ENCODE results near the gene LYSMD1. TPM values are rescaled to one million over a fixed set of nuclear protein-coding genes. Genes with fewer than 3 reads are reported as not detected.

LYSMD1 gene
- total RNA-seq, 1 donor from 2014 or later: 5.4 TPM

- H3K36me3 Mint-ChIP-seq (ENCODE audit: low read depth): peaks cover 10% of the 10 kb centered on the region
- no peak overlapping the region for H3K27ac Mint-ChIP-seq
- ATAC-seq (ENCODE audit: low read depth) (no peak), DNase-seq (no peak)
- H3K4me1 Mint-ChIP-seq: peaks cover 12% of the 10 kb centered on the region
- no peak overlapping the region for H3K4me3 Mint-ChIP-seq
- H3K27me3 Mint-ChIP-seq: no peaks in the 10 kb centered on the region
- H3K9me3 Mint-ChIP-seq: no peaks in the 10 kb centered on the region
- POLR2A ChIA-PET: interaction anchor here (0.6 to 1.2 kb wide), 4 partner anchors 10 to 99 kb away, joined by 3 to 7 read pairs (median 6); no protein-coding TSS in a partner anchor
- intact Hi-C loops (cut with micrococcal nuclease): no loop called here
- CTCF ChIA-PET: interaction anchor here (1.2 kb wide), 1 partner anchor 27 kb away, joined by 3 read pairs; no protein-coding TSS in a partner anchor
- TF ChIP-seq, protein P1, sequence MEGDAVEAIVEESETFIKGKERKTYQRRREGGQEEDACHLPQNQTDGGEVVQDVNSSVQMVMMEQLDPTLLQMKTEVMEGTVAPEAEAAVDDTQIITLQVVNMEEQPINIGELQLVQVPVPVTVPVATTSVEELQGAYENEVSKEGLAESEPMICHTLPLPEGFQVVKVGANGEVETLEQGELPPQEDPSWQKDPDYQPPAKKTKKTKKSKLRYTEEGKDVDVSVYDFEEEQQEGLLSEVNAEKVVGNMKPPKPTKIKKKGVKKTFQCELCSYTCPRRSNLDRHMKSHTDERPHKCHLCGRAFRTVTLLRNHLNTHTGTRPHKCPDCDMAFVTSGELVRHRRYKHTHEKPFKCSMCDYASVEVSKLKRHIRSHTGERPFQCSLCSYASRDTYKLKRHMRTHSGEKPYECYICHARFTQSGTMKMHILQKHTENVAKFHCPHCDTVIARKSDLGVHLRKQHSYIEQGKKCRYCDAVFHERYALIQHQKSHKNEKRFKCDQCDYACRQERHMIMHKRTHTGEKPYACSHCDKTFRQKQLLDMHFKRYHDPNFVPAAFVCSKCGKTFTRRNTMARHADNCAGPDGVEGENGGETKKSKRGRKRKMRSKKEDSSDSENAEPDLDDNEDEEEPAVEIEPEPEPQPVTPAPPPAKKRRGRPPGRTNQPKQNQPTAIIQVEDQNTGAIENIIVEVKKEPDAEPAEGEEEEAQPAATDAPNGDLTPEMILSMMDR (IDR thresholded peaks at IDR 0.05): no peak
Measured at GRCh38 chr1:151128800-151129199, 36.9 kb downstream of the LYSMD1 start.

GRCh38 chr1:151124763-151125403, 40.8 kb downstream of the LYSMD1 start:
- CTCF ChIA-PET: no interaction called here
- ATAC-seq (ENCODE audit: low read depth) (no peak), DNase-seq (no peak)
- H3K36me3 Mint-ChIP-seq (ENCODE audit: low read depth): peaks cover 28% of the 10 kb centered on the region
- POLR2A ChIA-PET: no interaction called here
- H3K4me3 Mint-ChIP-seq: no peak overlapping the region
- intact Hi-C loops (cut with micrococcal nuclease): no loop called here
- no peak overlapping the region for H3K27ac Mint-ChIP-seq
- H3K4me1 Mint-ChIP-seq: no peaks in the 10 kb centered on the region
- H3K9me3 Mint-ChIP-seq: no peaks in the 10 kb centered on the region
- TF ChIP-seq, protein P1 (IDR thresholded peaks at IDR 0.05): no peak
- no peaks in the 10 kb centered on the region for H3K27me3 Mint-ChIP-seq

DNA sequence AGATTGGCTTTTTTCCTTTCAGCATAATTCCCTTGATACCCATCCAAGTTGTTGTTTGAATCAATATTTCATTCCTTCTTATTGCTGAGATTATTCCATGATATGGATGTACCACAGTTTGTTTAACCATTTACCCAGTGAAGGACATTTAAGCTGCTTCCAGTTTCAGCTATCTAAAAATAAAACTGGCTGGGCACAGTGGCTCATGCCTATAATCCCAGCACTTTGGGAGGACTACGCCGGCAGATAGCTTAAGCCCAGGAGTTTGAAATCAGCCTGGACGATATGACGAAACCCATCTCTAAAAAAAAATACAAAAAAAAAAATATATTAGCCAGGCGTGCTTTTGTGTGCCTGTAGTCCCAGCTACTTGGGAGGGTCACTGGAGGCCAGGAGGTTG, 51.8 kb downstream of the LYSMD1 start:
- DNase-seq (no peak), ATAC-seq (ENCODE audit: low read depth) (no peak)
- no peak overlapping the region for H3K4me3 Mint-ChIP-seq
- no peaks in the 10 kb centered on the region for H3K9me3 Mint-ChIP-seq
- TF ChIP-seq, protein P1 (IDR thresholded peaks at IDR 0.05): no peak
- peaks cover 31% of the 10 kb centered on the region for H3K36me3 Mint-ChIP-seq (ENCODE audit: low read depth)
- no peaks in the 10 kb centered on the region for H3K27me3 Mint-ChIP-seq
- CTCF ChIA-PET: interaction anchor here (2.8 kb wide), 1 partner anchor 14 kb away, joined by 7 read pairs; no protein-coding TSS in a partner anchor
- no peaks in the 10 kb centered on the region for H3K4me1 Mint-ChIP-seq
- POLR2A ChIA-PET: interaction anchor here (0.6 to 0.7 kb wide), 2 partner anchors 18 to 1144 kb away, joined by 5 to 7 read pairs; no protein-coding TSS in a partner anchor
- no peak overlapping the region for H3K27ac Mint-ChIP-seq
- intact Hi-C loops (cut with micrococcal nuclease): no loop called here

Other genes starting within 250 kb of the LYSMD1 start
- 101 and 105 TPM in 2 replicates for gene SETDB1, start 239.5 kb downstream of the LYSMD1 start, total RNA-seq
- 95.5 and 106 TPM in 2 replicates for gene CERS2, start 191.1 kb downstream of the LYSMD1 start, total RNA-seq
- gene ANXA9, start 183.6 kb downstream of the LYSMD1 start, total RNA-seq: not detected in 2 replicates
- gene MINDY1, start 159.0 kb downstream of the LYSMD1 start, total RNA-seq: 8.9 and 10.7 TPM in 2 replicates
- gene PRUNE1, start 157.5 kb downstream of the LYSMD1 start, total RNA-seq: 12.9 and 14.2 TPM in 2 replicates
- gene BNIPL, start 129.3 kb downstream of the LYSMD1 start, total RNA-seq: 1.00 and 1.2 TPM in 2 replicates
- 2.4 and 2.5 TPM in 2 replicates for gene C1orf56, start 118.2 kb downstream of the LYSMD1 start, total RNA-seq
- gene CDC42SE1, start 106.3 kb downstream of the LYSMD1 start, total RNA-seq: 139 and 148 TPM in 2 replicates
- 0.59 and 0.67 TPM in 2 replicates for gene MLLT11, start 105.5 kb downstream of the LYSMD1 start, total RNA-seq
- gene GABPB2, start 95.1 kb downstream of the LYSMD1 start, total RNA-seq: 13.8 and 17.4 TPM in 2 replicates
- gene SEMA6C, start 19.3 kb downstream of the LYSMD1 start, total RNA-seq: 0.59 and 0.67 TPM in 2 replicates
- gene TNFAIP8L2, start 9.3 kb downstream of the LYSMD1 start, total RNA-seq: 8.5 and 9.3 TPM in 2 replicates
- 52.8 and 58.2 TPM in 2 replicates for gene SCNM1, start 242 bp upstream of the LYSMD1 start, total RNA-seq
- 3.8 and 4.4 TPM in 2 replicates for gene TMOD4, start 10.1 kb upstream of the LYSMD1 start, total RNA-seq
- 58.8 and 72.1 TPM in 2 replicates for gene VPS72, start 24.3 kb upstream of the LYSMD1 start, total RNA-seq
- 63.2 and 77.7 TPM in 2 replicates for gene PIP5K1A, start 32.6 kb upstream of the LYSMD1 start, total RNA-seq
- 189 and 201 TPM in 2 replicates for gene PSMD4, start 88.8 kb upstream of the LYSMD1 start, total RNA-seq
- 38.8 and 40.3 TPM in 2 replicates for gene ZNF687, start 116.4 kb upstream of the LYSMD1 start, total RNA-seq
- 112 and 113 TPM in 2 replicates for gene PI4KB, start 161.5 kb upstream of the LYSMD1 start, total RNA-seq
- 222 and 262 TPM in 2 replicates for gene RFX5, start 181.3 kb upstream of the LYSMD1 start, total RNA-seq
- gene SELENBP1, start 206.8 kb upstream of the LYSMD1 start, total RNA-seq: not detected in 2 replicates
- 310 and 330 TPM in 2 replicates for gene PSMB4, start 233.7 kb upstream of the LYSMD1 start, total RNA-seq